K562 (cell line): ENCODE data around the gene HSD3B7. TPM values are rescaled to one million over a fixed set of nuclear protein-coding genes. Genes with fewer than 3 reads are reported as not detected.

ENCODE experiments used
- COPS2 ChIP-seq: fragments of 450-650 bp; conservative IDR thresholded peaks from 2 replicates; pipeline ENCODE4 v1.6.1; 2016; ENCODE audit warnings: mild to moderate bottlenecking, moderate library complexity
- CREB1 ChIP-seq, 2 experiments: sonication (generic) in 1 of 2; formaldehyde crosslinking in 1 of 2; IDR thresholded peaks; 2 replicates each; pipeline versions ENCODE4 v1.6.1 to v1.8.0; 2012 to 2022; ENCODE audit warnings: inconsistent platforms in 1 of 2, mild to moderate bottlenecking in 1 of 2, missing genetic modification reagents in 1 of 2, moderate library complexity in 1 of 2
- DACH1 ChIP-seq: fragments of 450-650 bp; IDR thresholded peaks from 2 replicates; pipeline ENCODE4 v1.6.1; 2018; ENCODE audit not compliant: partially characterized antibody
- EZH2 ChIP-seq: IDR thresholded peaks from 2 replicates; pipeline ENCODE4 v1.6.1; 2012; ENCODE audit warnings: low read depth, mild to moderate bottlenecking, inconsistent platforms, low read length, borderline replicate concordance
- FOXJ2 ChIP-seq: fragments of 200-800 bp; sonication (Bioruptor generic); IDR thresholded peaks from 2 replicates; pipeline ENCODE4 v1.6.1; 2016; ENCODE audit warnings: missing genetic modification characterization, missing compliant biosample characterization
- HNRNPL ChIP-seq: fragments of 200-400 bp; formaldehyde crosslinking; IDR thresholded peaks from 2 replicates; pipeline ENCODE4 v1.6.1; 2017; ENCODE audit warnings: low read depth, mild to moderate bottlenecking, low read length
- NCOR1 ChIP-seq: fragments of 450-650 bp; IDR thresholded peaks from 2 replicates; pipeline ENCODE4 v1.6.1; 2016; ENCODE audit warnings: mild to moderate bottlenecking, moderate library complexity
- NFE2 ChIP-seq: IDR thresholded peaks from 2 replicates; pipeline ENCODE4 v1.6.1; 2014; ENCODE audit warnings: antibody characterized with exemption, low read depth
- NFIX ChIP-seq: fragments of 250-450 bp; sonication (Bioruptor Pico); IDR thresholded peaks from 2 replicates; pipeline ENCODE4 v1.4.0; 2020; ENCODE audit warnings: low read depth, mild to moderate bottlenecking, moderate library complexity
- PCBP1 ChIP-seq: fragments of 200-400 bp; formaldehyde crosslinking; IDR thresholded peaks from 2 replicates; pipeline ENCODE4 v1.6.1; 2018; ENCODE audit warnings: mild to moderate bottlenecking, low read depth, low read length; ENCODE audit not compliant: poor library complexity, severe bottlenecking
- PHF21A ChIP-seq: fragments of 450-650 bp; IDR thresholded peaks from 2 replicates; pipeline ENCODE4 v1.6.1; 2017; ENCODE audit warnings: low read depth, borderline replicate concordance
- RBM17 ChIP-seq: fragments of 200-400 bp; formaldehyde crosslinking; IDR thresholded peaks from 2 replicates; pipeline ENCODE4 v1.6.1; 2017; ENCODE audit warnings: low read depth, mild to moderate bottlenecking, low read length, borderline replicate concordance
- SOX6 ChIP-seq: fragments of 450-650 bp; IDR thresholded peaks from 2 replicates; pipeline ENCODE4 v1.6.1; 2014; ENCODE audit warnings: mild to moderate bottlenecking
- SPI1 ChIP-seq: IDR thresholded peaks from 2 replicates; pipeline ENCODE4 v1.6.1; 2011; ENCODE audit warnings: low read depth, low read length, control low read depth, borderline replicate concordance
- SRSF9 ChIP-seq: fragments of 200-400 bp; formaldehyde crosslinking; IDR thresholded peaks from 2 replicates; pipeline ENCODE4 v1.6.1; 2017; ENCODE audit warnings: low read depth, low read length, borderline replicate concordance
- TCF3 ChIP-seq: sonication (generic); formaldehyde crosslinking; IDR thresholded peaks from 2 replicates; pipeline ENCODE4 v1.4.0; 2020; ENCODE audit warnings: mild to moderate bottlenecking, missing genetic modification reagents
- TEAD1 ChIP-seq, 2 experiments: fragments of 450-650 bp in 1 of 2; sonication (generic) in 1 of 2; formaldehyde crosslinking; IDR thresholded peaks; 2 replicates each; pipeline versions ENCODE4 v1.4.0 to v1.8.0; 2020 to 2022; ENCODE audit warnings: mild to moderate bottlenecking in 2 of 2, missing genetic modification reagents in 1 of 2
- TEAD2 ChIP-seq: fragments of 450-650 bp; IDR thresholded peaks from 2 replicates; pipeline ENCODE4 v1.6.1; 2016; ENCODE audit warnings: missing genetic modification characterization, control low read depth, missing compliant biosample characterization
- ZNF175 ChIP-seq: fragments of 200-800 bp; sonication (Bioruptor generic); IDR thresholded peaks from 2 replicates; pipeline ENCODE4 v1.6.1; 2016; ENCODE audit warnings: low read depth, mild to moderate bottlenecking, missing genetic modification characterization, missing compliant biosample characterization
- ZNF589 ChIP-seq: fragments of 200-800 bp; sonication (Bioruptor generic); IDR thresholded peaks from 2 replicates; pipeline ENCODE4 v1.6.1; 2016; ENCODE audit warnings: low read depth, missing genetic modification characterization, missing compliant biosample characterization
- polyA plus RNA-seq, 8 experiments: library from polyadenylated mRNA; depleted of rRNA in 4 of 8; stranded (reverse) in 5 of 8; unstranded in 3 of 8; fragments of >200 nt; fragmentation: Nextera tagmentation in 2 of 8; fragmentation: Illumina TruSeq in 1 of 8; extraction: Ambion mirVana in 2 of 8; extraction: Trizol in 1 of 8; gene quantifications; 2 replicates each; pipeline versions ENCODE4 v1.2.1 to v1.2.3, GENCODE V29; 2011 to 2014; ENCODE audit warnings: inconsistent platforms in 1 of 8, missing spikeins in 1 of 8
- total RNA-seq, 7 experiments: library from RNA; depleted of rRNA in 6 of 7; stranded (reverse); fragments of >200 nt in 6 of 7; fragmentation: Illumina TruSeq in 2 of 7; extraction: Trizol in 2 of 7; gene quantifications; 2 replicates each; pipeline versions ENCODE4 v1.2.1 to v1.2.3, GENCODE V29; 2011 to 2021; ENCODE audit warnings: low replicate concordance in 1 of 7
- TF ChIP-seq, protein P1 (sequence below), 2 experiments: fragments of 450-650 bp; IDR thresholded peaks; 2 replicates each; pipeline ENCODE4 v1.6.1; 2016; ENCODE audit warnings: mild to moderate bottlenecking in 2 of 2, borderline replicate concordance in 1 of 2, low read depth in 1 of 2, moderate library complexity in 1 of 2

Gene HSD3B7
- total and polyA plus RNA-seq, 9 of the 15 experiments (the other 6 are each of a cell fraction or from before 2014, with no cell fraction given): 5.4 to 49.1 (median 23.0) TPM

DNA sequence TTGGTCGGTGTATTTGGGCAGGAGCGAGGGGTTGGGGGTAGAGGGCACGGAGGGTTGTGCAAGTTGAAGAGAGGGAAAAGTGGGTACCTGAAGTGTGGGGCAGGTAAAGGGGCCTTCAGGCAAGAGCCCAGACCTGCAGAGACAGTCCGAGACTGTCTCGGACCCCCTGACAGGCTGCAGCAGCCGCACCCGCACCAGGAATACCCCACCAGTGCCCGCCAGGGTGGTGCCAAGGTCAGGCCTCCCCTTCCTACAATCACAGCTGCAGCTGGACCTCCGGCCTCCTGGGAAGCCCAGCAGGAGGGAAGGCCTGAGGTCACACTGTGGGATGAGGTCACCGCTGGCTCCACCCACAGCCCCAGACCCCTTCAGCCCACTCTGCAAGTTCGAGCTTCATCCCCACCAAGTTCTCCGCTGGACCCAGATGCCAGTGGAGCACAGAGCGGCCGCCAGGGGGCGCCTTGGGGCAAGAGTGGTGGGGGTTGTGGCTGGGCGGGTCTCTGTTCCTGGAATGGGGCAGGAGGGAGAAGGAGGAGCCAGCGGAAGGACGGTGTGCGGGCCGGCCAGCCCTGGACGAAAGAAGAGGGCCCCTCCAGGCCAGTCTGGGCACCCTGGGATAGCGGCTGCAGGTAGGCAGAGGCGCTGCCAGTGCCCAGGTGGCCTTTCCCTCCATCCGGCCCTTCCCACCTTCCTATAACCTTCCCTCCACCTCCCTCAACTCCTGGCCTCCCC is at the start of gene HSD3B7 (continued):
- TF ChIP-seq HNRNPL (peak; percentile 62; the same call in 1 of the 2 replicates), PHF21A (peak; percentile 29; the same call in 1 of the 2 replicates), NFIX (no peak), CREB1 (IDR thresholded peaks at IDR 0.05) (no peak), CREB1 (CRISPR knock-in tag; IDR thresholded peaks at IDR 0.05) (0 out of 2 replicates have a peak, but pooled peaks have one; percentile 6), DACH1 (no peak), EZH2 (no peak), TCF3 (CRISPR knock-in tag) (peak; percentile 34; the same call in 1 of the 2 replicates), RBM17 (no peak), TEAD1 (CRISPR knock-in tag; IDR thresholded peaks at IDR 0.05) (no peak), NCOR1 (no peak), SRSF9 (no peak), TEAD2 (tag) (0 out of 2 replicates have a peak, but pooled peaks have one; percentile 14), SOX6 (0 out of 2 replicates have a peak, but pooled peaks have one; percentile 13), SPI1 (no peak), ZNF589 (CRISPR knock-in tag) (no peak), PCBP1 (no peak), NFE2 (no peak), COPS2 (no peak), FOXJ2 (tag) (no peak), ZNF175 (CRISPR knock-in tag) (no peak)
- TF ChIP-seq, protein P1, sequence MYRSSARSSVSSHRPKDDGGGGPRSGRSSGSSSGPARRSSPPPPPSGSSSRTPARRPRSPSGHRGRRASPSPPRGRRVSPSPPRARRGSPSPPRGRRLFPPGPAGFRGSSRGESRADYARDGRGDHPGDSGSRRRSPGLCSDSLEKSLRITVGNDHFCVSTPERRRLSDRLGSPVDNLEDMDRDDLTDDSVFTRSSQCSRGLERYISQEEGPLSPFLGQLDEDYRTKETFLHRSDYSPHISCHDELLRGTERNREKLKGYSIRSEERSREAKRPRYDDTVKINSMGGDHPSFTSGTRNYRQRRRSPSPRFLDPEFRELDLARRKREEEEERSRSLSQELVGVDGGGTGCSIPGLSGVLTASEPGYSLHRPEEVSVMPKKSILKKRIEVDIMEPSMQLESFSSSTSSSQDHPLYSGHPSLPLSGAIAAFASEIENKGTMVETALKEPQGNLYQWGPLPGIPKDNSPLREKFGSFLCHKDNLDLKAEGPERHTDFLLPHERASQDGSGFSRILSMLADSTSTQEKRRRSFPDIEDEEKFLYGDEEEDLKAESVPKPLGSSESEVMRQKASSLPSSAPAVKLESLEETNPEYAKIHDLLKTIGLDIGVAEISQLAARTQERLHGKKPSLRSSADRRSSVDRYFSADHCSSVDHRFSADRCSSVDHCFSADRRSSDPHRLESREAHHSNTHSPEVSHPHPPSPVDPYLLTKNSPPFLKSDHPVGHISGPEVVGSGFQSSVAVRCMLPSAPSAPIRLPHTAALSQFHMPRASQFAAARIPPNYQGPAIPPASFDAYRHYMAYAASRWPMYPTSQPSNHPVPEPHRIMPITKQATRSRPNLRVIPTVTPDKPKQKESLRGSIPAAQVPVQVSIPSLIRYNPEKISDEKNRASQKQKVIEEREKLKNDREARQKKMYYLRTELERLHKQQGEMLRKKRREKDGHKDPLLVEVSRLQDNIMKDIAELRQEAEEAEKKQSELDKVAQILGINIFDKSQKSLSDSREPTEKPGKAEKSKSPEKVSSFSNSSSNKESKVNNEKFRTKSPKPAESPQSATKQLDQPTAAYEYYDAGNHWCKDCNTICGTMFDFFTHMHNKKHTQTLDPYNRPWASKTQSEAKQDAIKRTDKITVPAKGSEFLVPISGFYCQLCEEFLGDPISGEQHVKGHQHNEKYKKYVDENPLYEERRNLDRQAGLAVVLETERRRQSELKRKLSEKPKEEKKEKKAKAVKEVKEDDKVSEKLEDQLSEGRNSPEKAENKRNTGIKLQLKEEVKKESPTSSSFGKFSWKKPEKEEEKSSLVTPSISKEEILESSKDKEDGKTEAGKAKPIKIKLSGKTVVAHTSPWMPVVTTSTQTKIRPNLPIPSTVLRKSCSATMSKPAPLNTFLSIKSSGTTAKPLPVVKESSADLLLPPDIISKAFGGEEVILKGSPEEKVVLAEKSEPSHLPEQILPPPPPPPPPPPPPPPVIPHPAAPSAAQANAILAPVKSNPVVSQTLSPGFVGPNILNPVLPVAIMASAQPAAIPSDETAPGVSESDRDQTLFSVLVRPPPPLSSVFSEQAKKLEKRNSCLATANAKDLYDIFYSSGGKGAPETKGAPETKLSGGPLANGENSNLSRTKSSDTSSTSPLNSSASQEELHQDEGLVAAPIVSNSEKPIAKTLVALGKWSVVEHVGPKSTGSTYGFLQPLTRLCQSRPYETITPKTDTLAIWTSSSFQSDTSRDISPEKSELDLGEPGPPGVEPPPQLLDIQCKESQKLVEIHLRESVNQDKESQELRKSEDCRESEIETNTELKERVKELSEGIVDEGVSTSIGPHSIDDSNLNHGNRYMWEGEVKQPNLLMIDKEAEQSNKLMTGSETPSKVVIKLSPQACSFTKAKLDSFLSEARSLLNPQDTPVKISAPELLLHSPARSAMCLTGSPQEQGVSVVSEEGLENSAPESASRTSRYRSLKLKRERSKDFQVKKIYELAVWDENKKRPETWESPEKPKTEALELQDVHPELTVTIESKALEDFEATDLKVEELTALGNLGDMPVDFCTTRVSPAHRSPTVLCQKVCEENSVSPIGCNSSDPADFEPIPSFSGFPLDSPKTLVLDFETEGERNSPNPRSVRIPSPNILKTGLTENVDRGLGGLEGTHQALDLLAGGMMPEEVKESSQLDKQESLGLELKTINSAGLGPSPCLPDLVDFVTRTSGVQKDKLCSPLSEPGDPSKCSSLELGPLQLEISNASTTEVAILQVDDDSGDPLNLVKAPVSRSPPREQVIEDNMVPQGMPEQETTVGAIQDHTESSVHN (IDR thresholded peaks at IDR 0.05; ENCODE audit: borderline replicate concordance in 1 of 2, low read depth in 1 of 2): no peak
